ENCODE results near the gene COX19.
"Not testable (repeated sequence)": the region's sequence is repeated elsewhere in the genome, so short reads cannot be mapped to it uniquely, and the experiment has no call there.

COX19 gene

GRCh38 chr7:961546-962400 lies 13.6 kb downstream of the COX19 start:
- no peak overlapping the region for H3K4me3 ChIP-seq (ENCODE audit: low read length)

GRCh38 chr7:960972-961371 lies 14.4 kb downstream of the COX19 start:
- not testable (repeated sequence) for H3K4me3 ChIP-seq (ENCODE audit: low read length); H3K36me3 ChIP-seq (ENCODE audit: control insufficient read depth, insufficient read depth, low read length, severe bottlenecking); H3K9me3 ChIP-seq (ENCODE audit: control insufficient read depth, low read length); DNase-seq (ENCODE audit: low read depth)
- H3K4me1 ChIP-seq (ENCODE audit: control insufficient read depth, insufficient read depth, low read length), result peaks cover 42% of the 10 kb centered on the region
- peak overlapping the region; percentile 19 for H3K9ac ChIP-seq (ENCODE audit: low read length)
- H3K27me3 ChIP-seq (replicated peaks; ENCODE audit: control insufficient read depth, insufficient read depth, low read length), result peaks cover 27% of the 10 kb centered on the region

More at GRCh38 chr7:961546-962400, 13.6 kb downstream of the COX19 start:
- H3K27me3 ChIP-seq (replicated peaks; ENCODE audit: control insufficient read depth, insufficient read depth, low read length), result peaks cover 25% of the 10 kb centered on the region
- no peak for DNase-seq (ENCODE audit: low read depth)
- H3K9me3 ChIP-seq (ENCODE audit: control insufficient read depth, low read length), result no peaks in the 10 kb centered on the region
- H3K36me3 ChIP-seq (ENCODE audit: control insufficient read depth, insufficient read depth, low read length, severe bottlenecking), result peaks cover 3% of the 10 kb centered on the region
- no peak overlapping the region for H3K9ac ChIP-seq (ENCODE audit: low read length)
- peaks cover 42% of the 10 kb centered on the region for H3K4me1 ChIP-seq (ENCODE audit: control insufficient read depth, insufficient read depth, low read length)

GRCh38 chr7:960269-960871 lies 15.0 kb downstream of the COX19 start:
- Histone ChIP-seq H3K36me3 (ENCODE audit: control insufficient read depth, insufficient read depth, low read length, severe bottlenecking) (no peaks in the 10 kb centered on the region), H3K4me3 (ENCODE audit: low read length) (no peak overlapping the region), H3K9me3 (ENCODE audit: control insufficient read depth, low read length) (no peaks in the 10 kb centered on the region), H3K9ac (ENCODE audit: low read length) (peak overlapping the region; percentile 19), H3K27me3 (replicated peaks; ENCODE audit: control insufficient read depth, insufficient read depth, low read length) (peaks cover 29% of the 10 kb centered on the region), H3K4me1 (ENCODE audit: control insufficient read depth, insufficient read depth, low read length) (peaks cover 40% of the 10 kb centered on the region)
- no peak for DNase-seq (ENCODE audit: low read depth)

GRCh38 chr7:959740-960139 lies 15.6 kb downstream of the COX19 start:
- DNase-seq (ENCODE audit: low read depth); H3K36me3 ChIP-seq (ENCODE audit: control insufficient read depth, insufficient read depth, low read length, severe bottlenecking); H3K4me3 ChIP-seq (ENCODE audit: low read length); H3K9ac ChIP-seq (ENCODE audit: low read length); H3K9me3 ChIP-seq (ENCODE audit: control insufficient read depth, low read length): not testable (repeated sequence)
- Histone ChIP-seq H3K4me1 (ENCODE audit: control insufficient read depth, insufficient read depth, low read length) (peaks cover 34% of the 10 kb centered on the region), H3K27me3 (replicated peaks; ENCODE audit: control insufficient read depth, insufficient read depth, low read length) (peaks cover 29% of the 10 kb centered on the region)

GRCh38 chr7:959271-959670 lies 16.1 kb downstream of the COX19 start:
- Histone ChIP-seq H3K36me3 (ENCODE audit: control insufficient read depth, insufficient read depth, low read length, severe bottlenecking) (no peaks in the 10 kb centered on the region), H3K4me1 (ENCODE audit: control insufficient read depth, insufficient read depth, low read length) (peaks cover 29% of the 10 kb centered on the region), H3K9me3 (ENCODE audit: control insufficient read depth, low read length) (no peaks in the 10 kb centered on the region), H3K9ac (ENCODE audit: low read length) (no peak overlapping the region), H3K27me3 (replicated peaks; ENCODE audit: control insufficient read depth, insufficient read depth, low read length) (peaks cover 29% of the 10 kb centered on the region), H3K4me3 (ENCODE audit: low read length) (no peak overlapping the region)
- DNase-seq (ENCODE audit: low read depth), result no peak

- peaks cover 29% of the 10 kb centered on the region for H3K27me3 ChIP-seq (replicated peaks; ENCODE audit: control insufficient read depth, insufficient read depth, low read length)
- no peaks in the 10 kb centered on the region for H3K9me3 ChIP-seq (ENCODE audit: control insufficient read depth, low read length)
- no peak overlapping the region for H3K9ac ChIP-seq (ENCODE audit: low read length)
- no peaks in the 10 kb centered on the region for H3K36me3 ChIP-seq (ENCODE audit: control insufficient read depth, insufficient read depth, low read length, severe bottlenecking)
- peaks cover 23% of the 10 kb centered on the region for H3K4me1 ChIP-seq (ENCODE audit: control insufficient read depth, insufficient read depth, low read length)
- no peak for DNase-seq (ENCODE audit: low read depth)
- no peak overlapping the region for H3K4me3 ChIP-seq (ENCODE audit: low read length)
Measured at GRCh38 chr7:958221-959200, 16.8 kb downstream of the COX19 start.

- Histone ChIP-seq H3K4me1 (ENCODE audit: control insufficient read depth, insufficient read depth, low read length) (peaks cover 27% of the 10 kb centered on the region), H3K9me3 (ENCODE audit: control insufficient read depth, low read length) (no peaks in the 10 kb centered on the region), H3K36me3 (ENCODE audit: control insufficient read depth, insufficient read depth, low read length, severe bottlenecking) (no peaks in the 10 kb centered on the region), H3K9ac (ENCODE audit: low read length) (no peak overlapping the region), H3K4me3 (ENCODE audit: low read length) (no peak overlapping the region), H3K27me3 (replicated peaks; ENCODE audit: control insufficient read depth, insufficient read depth, low read length) (peaks cover 26% of the 10 kb centered on the region)
- DNase-seq (ENCODE audit: low read depth), result peak; percentile 19
Measured at GRCh38 chr7:957418-958220, 17.7 kb downstream of the COX19 start.

GRCh38 chr7:956031-956430 lies 19.3 kb downstream of the COX19 start:
- Histone ChIP-seq H3K4me3 (ENCODE audit: low read length) (no peak overlapping the region), H3K27me3 (replicated peaks; ENCODE audit: control insufficient read depth, insufficient read depth, low read length) (peaks cover 14% of the 10 kb centered on the region), H3K9ac (ENCODE audit: low read length) (no peak overlapping the region), H3K9me3 (ENCODE audit: control insufficient read depth, low read length) (no peaks in the 10 kb centered on the region), H3K36me3 (ENCODE audit: control insufficient read depth, insufficient read depth, low read length, severe bottlenecking) (no peaks in the 10 kb centered on the region), H3K4me1 (ENCODE audit: control insufficient read depth, insufficient read depth, low read length) (peaks cover 21% of the 10 kb centered on the region)
- no peak for DNase-seq (ENCODE audit: low read depth)

- no peaks in the 10 kb centered on the region for H3K9me3 ChIP-seq (ENCODE audit: control insufficient read depth, low read length)
- no peaks in the 10 kb centered on the region for H3K36me3 ChIP-seq (ENCODE audit: control insufficient read depth, insufficient read depth, low read length, severe bottlenecking)
- peaks cover 14% of the 10 kb centered on the region for H3K4me1 ChIP-seq (ENCODE audit: control insufficient read depth, insufficient read depth, low read length)
- peak within 1 kb of the TSS; percentile 73 for H3K4me3 ChIP-seq (ENCODE audit: low read length)
- peak; percentile 81 for DNase-seq (ENCODE audit: low read depth)
- peak within 1 kb of the TSS; percentile 55 for H3K9ac ChIP-seq (ENCODE audit: low read length)
- H3K27me3 ChIP-seq (replicated peaks; ENCODE audit: control insufficient read depth, insufficient read depth, low read length), result peaks cover 17% of the 10 kb centered on the region
Measured at GRCh38 chr7:954330-955238, 20.8 kb downstream of the COX19 start, which contains the start of gene ADAP1. Gene ADAP1, minus strand, starts transcription at chr7:954680. Its CDS starts 203 bp downstream, at chr7:954477.

All from adipocyte (in vitro differentiated cells).